H1 (cell line): ENCODE results near the gene ZNF771. TPM values are rescaled to one million over a fixed set of nuclear protein-coding genes. Genes with fewer than 3 reads are reported as not detected.

Experiments used
- CTCF ChIA-PET: fragments of 300-600 bp; sonication (Branson Sonifier 250); formaldehyde crosslinking; loops from one replicate; lab custom pipeline; 2021; ENCODE audit not compliant: partially characterized antibody; lab: Charles Lee
- POLR2A ChIA-PET: fragments of 300-600 bp; sonication (Branson Sonifier 250); formaldehyde crosslinking; loops from one replicate; lab custom pipeline; 2021; ENCODE audit warnings: inconsistent platforms; ENCODE audit not compliant: partially characterized antibody; lab: Charles Lee
- DNase-seq, 2 experiments: peaks; one replicate each; pipeline versions ENCODE4 v3.0.0 to v3.0.0-alpha.2; 2010 to 2022; ENCODE audit warnings: low spot score in 2 of 2, low read depth in 1 of 2, mixed read lengths in 1 of 2
- FAIRE-seq: peaks from 2 replicates; lab custom pipeline; 2011; peaks lifted over from hg19 to GRCh38; lab: Jason Lieb, UNC
- H2AFZ ChIP-seq: 2 replicates; pipeline ENCODE4 v1.8.1; 2012; ENCODE audit warnings: low read length, inconsistent platforms
- H2AK5ac ChIP-seq: 2 replicates; pipeline ENCODE4 v1.6.1; 2013; ENCODE audit warnings: low read depth, low read length
- H2BK120ac ChIP-seq: replicated peaks from 2 replicates; pipeline ENCODE3; 2013; ENCODE audit warnings: low read depth, low read length, inconsistent platforms
- H2BK12ac ChIP-seq: 2 replicates; pipeline ENCODE4 v1.6.1; 2013; ENCODE audit warnings: low read depth, low read length
- H2BK15ac ChIP-seq: 2 replicates; pipeline ENCODE4 v1.6.1; 2013; ENCODE audit warnings: low read length
- H2BK20ac ChIP-seq: 2 replicates; pipeline ENCODE4 v1.6.1; 2013; ENCODE audit warnings: low read length
- H2BK5ac ChIP-seq: 2 replicates; pipeline ENCODE4 v1.6.1; 2013; ENCODE audit warnings: low read depth, low read length
- H3K14ac ChIP-seq: 2 replicates; pipeline ENCODE4 v1.6.1; 2013; ENCODE audit warnings: inconsistent platforms; ENCODE audit not compliant: insufficient read length
- H3K18ac ChIP-seq: 2 replicates; pipeline ENCODE4 v1.6.1; 2013; ENCODE audit warnings: low read length; ENCODE audit errors: extremely low read depth
- H3K23ac ChIP-seq: 2 replicates; pipeline ENCODE4 v1.6.1; 2013; ENCODE audit warnings: inconsistent platforms; ENCODE audit not compliant: insufficient read length
- H3K23me2 ChIP-seq: 2 replicates; pipeline ENCODE4 v1.6.1; 2013; ENCODE audit warnings: low read depth, low read length
- H3K27ac ChIP-seq: 2 replicates; pipeline ENCODE4 v1.6.1; 2011; ENCODE audit warnings: low read depth, low read length, inconsistent platforms
- H3K27me3 ChIP-seq, 4 experiments: replicated peaks in 1 of 4; 1 replicate in 1 of 4; 2 replicates in 3 of 4; pipeline versions ENCODE4 v1.6.1 to v1.8.1; 2011 to 2013; ENCODE audit warnings: low read length in 3 of 4, mild to moderate bottlenecking in 3 of 4, inconsistent platforms in 2 of 4, mixed read lengths in 2 of 4, moderate library complexity in 1 of 4; ENCODE audit not compliant: control insufficient read depth in 3 of 4, insufficient read depth in 3 of 4; ENCODE audit errors: extremely low read depth in 1 of 4
- H3K36me3 ChIP-seq, 4 experiments: 2 replicates each; pipeline versions ENCODE4 v1.6.1 to v1.8.1; 2011 to 2013; ENCODE audit warnings: mild to moderate bottlenecking in 4 of 4, low read length in 3 of 4, moderate library complexity in 2 of 4, control low read depth in 1 of 4, inconsistent platforms in 1 of 4; ENCODE audit not compliant: insufficient read depth in 4 of 4, control insufficient read depth in 2 of 4
- H3K4ac ChIP-seq: replicated peaks from 2 replicates; pipeline ENCODE3; 2013; ENCODE audit warnings: low read length, low read depth, mixed read lengths, inconsistent platforms; ENCODE audit not compliant: insufficient read length
- H3K4me1 ChIP-seq, 4 experiments: replicated peaks in 1 of 4; 1 replicate in 1 of 4; 2 replicates in 3 of 4; pipeline versions ENCODE4 v1.6.1 to v1.8.1; 2011 to 2013; ENCODE audit warnings: low read length in 3 of 4, inconsistent platforms in 2 of 4, mixed read lengths in 1 of 4; ENCODE audit not compliant: insufficient read depth in 4 of 4, control insufficient read depth in 3 of 4
- H3K4me2 ChIP-seq, 2 experiments: 2 replicates each; pipeline versions ENCODE4 v1.6.1 to v1.8.1; 2011 to 2013; ENCODE audit warnings: low read depth in 2 of 2, low read length in 2 of 2, control low read depth in 1 of 2, inconsistent platforms in 1 of 2, mild to moderate bottlenecking in 1 of 2; ENCODE audit not compliant: insufficient read depth in 1 of 2
- H3K4me3 ChIP-seq, 4 experiments: fragments of 200-600, 300-600 bp in 1 of 4; sonication (generic), shearing (Covaris generic), sonication (Bioruptor Twin) in 1 of 4; 2 replicates each; pipeline versions ENCODE4 v1.5.1 to v1.8.1; 2011 to 2016; ENCODE audit warnings: low read length in 4 of 4, low read depth in 3 of 4, control low read depth in 2 of 4, inconsistent platforms in 2 of 4, mild to moderate bottlenecking in 2 of 4, mixed read lengths in 1 of 4, moderate library complexity in 1 of 4; ENCODE audit not compliant: insufficient read depth in 2 of 4; ENCODE audit errors: extremely low read depth in 1 of 4
- H3K56ac ChIP-seq: replicated peaks from 2 replicates; pipeline ENCODE3; 2013; ENCODE audit warnings: low read depth, mild to moderate bottlenecking, mixed read lengths, low read length, inconsistent platforms; ENCODE audit not compliant: insufficient read length
- H3K79me1 ChIP-seq: 2 replicates; pipeline ENCODE4 v1.6.1; 2013; ENCODE audit warnings: low read depth, low read length, control low read depth
- H3K79me2 ChIP-seq, 2 experiments: 2 replicates each; pipeline versions ENCODE4 v1.6.1 to v1.8.1; 2012 to 2013; ENCODE audit warnings: low read length in 2 of 2, mild to moderate bottlenecking in 2 of 2, inconsistent platforms in 1 of 2; ENCODE audit not compliant: insufficient read depth in 2 of 2, control insufficient read depth in 1 of 2
- H3K9ac ChIP-seq, 4 experiments: replicated peaks in 1 of 4; 1 replicate in 1 of 4; 2 replicates in 3 of 4; pipeline versions ENCODE4 v1.6.1 to v1.8.1; 2011 to 2013; ENCODE audit warnings: low read depth in 3 of 4, low read length in 3 of 4, control low read depth in 2 of 4, mild to moderate bottlenecking in 2 of 4, moderate library complexity in 2 of 4, inconsistent platforms in 1 of 4; ENCODE audit errors: extremely low read depth in 1 of 4
- H3K9me3 ChIP-seq, 2 experiments: 2 replicates each; pipeline versions ENCODE4 v1.6.1 to v1.8.1; 2012 to 2013; ENCODE audit warnings: mild to moderate bottlenecking in 2 of 2, moderate library complexity in 2 of 2, control low read depth in 1 of 2, inconsistent platforms in 1 of 2, low read depth in 1 of 2, low read length in 1 of 2, mixed read lengths in 1 of 2; ENCODE audit not compliant: insufficient read depth in 2 of 2
- H4K20me1 ChIP-seq, 2 experiments: replicated peaks in 1 of 2; 2 replicates each; pipeline versions ENCODE3 to v1.8.1; 2011 to 2013; ENCODE audit warnings: inconsistent platforms in 2 of 2, low read length in 2 of 2, mild to moderate bottlenecking in 1 of 2; ENCODE audit not compliant: insufficient read depth in 2 of 2, control insufficient read depth in 1 of 2
- H4K5ac ChIP-seq: 2 replicates; pipeline ENCODE4 v1.6.1; 2013; ENCODE audit warnings: low read length, low read depth, mixed read lengths, inconsistent platforms; ENCODE audit not compliant: insufficient read length
- H4K8ac ChIP-seq: 2 replicates; pipeline ENCODE4 v1.8.0; 2013; ENCODE audit warnings: mild to moderate bottlenecking, moderate library complexity, low read length, inconsistent platforms; ENCODE audit not compliant: insufficient read depth; ENCODE audit errors: extremely low read depth
- H4K91ac ChIP-seq: replicated peaks from 2 replicates; pipeline ENCODE3; 2013; ENCODE audit warnings: low read length, mixed read lengths, inconsistent platforms; ENCODE audit not compliant: insufficient read length
- BCL11A ChIP-seq, 2 experiments: IDR thresholded peaks; one replicate each; pipeline ENCODE4 v1.6.1; 2011; ENCODE audit warnings: low read depth in 2 of 2, low read length in 2 of 2, mild to moderate bottlenecking in 2 of 2
- BRCA1 ChIP-seq: IDR thresholded peaks from 2 replicates; pipeline ENCODE4 v1.6.1; 2012; ENCODE audit warnings: low read depth, low read length, improper control_type of control experiment
- CBX8 ChIP-seq: fragments of 300-800, 300-1000 bp; sonication (generic); IDR thresholded peaks from 2 replicates; pipeline ENCODE4 v1.7.1; 2016; ENCODE audit warnings: low read depth, low read length, borderline replicate concordance
- EGR1 ChIP-seq: IDR thresholded peaks from 2 replicates; pipeline ENCODE4 v1.6.1; 2011; ENCODE audit warnings: low read depth, low read length, borderline replicate concordance
- EP300 ChIP-seq, 2 experiments: IDR thresholded peaks; 1 replicate in 1 of 2; 2 replicates in 1 of 2; pipeline ENCODE4 v1.6.1; 2011 to 2012; ENCODE audit warnings: low read depth in 2 of 2, low read length in 2 of 2, mild to moderate bottlenecking in 2 of 2, borderline replicate concordance in 1 of 2, inconsistent platforms in 1 of 2, moderate library complexity in 1 of 2
- HDAC2 ChIP-seq, 2 experiments: fragments of 300-600 bp in 1 of 2; sonication (generic) in 1 of 2; IDR thresholded peaks; 2 replicates each; pipeline ENCODE4 v1.6.1; 2011 to 2012; ENCODE audit warnings: low read depth in 2 of 2, low read length in 2 of 2, mild to moderate bottlenecking in 2 of 2, moderate library complexity in 2 of 2, borderline replicate concordance in 1 of 2, inconsistent platforms in 1 of 2
- JUN ChIP-seq: IDR thresholded peaks from 2 replicates; pipeline ENCODE4 v1.6.1; 2011; ENCODE audit warnings: low read depth, mild to moderate bottlenecking, improper control_type of control experiment, low read length
- NANOG ChIP-seq: IDR thresholded peaks from 2 replicates; pipeline ENCODE4 v1.6.1; 2011; ENCODE audit warnings: low read length, low read depth, mild to moderate bottlenecking, inconsistent platforms; ENCODE audit not compliant: insufficient read depth, poor library complexity, severe bottlenecking
- POLR2A ChIP-seq, 2 experiments: IDR thresholded peaks; 1 replicate in 1 of 2; 2 replicates in 1 of 2; pipeline ENCODE4 v1.6.1; 2011; ENCODE audit warnings: low read depth in 2 of 2, low read length in 2 of 2, mild to moderate bottlenecking in 2 of 2; ENCODE audit errors: control extremely low read depth in 1 of 2
- POU5F1 ChIP-seq: IDR thresholded peaks from 2 replicates; pipeline ENCODE4 v1.6.1; 2011; ENCODE audit warnings: low read depth, mild to moderate bottlenecking, low read length, moderate library complexity
- SIX5 ChIP-seq: IDR thresholded peaks from 2 replicates; pipeline ENCODE4 v1.6.1; 2011; ENCODE audit warnings: mild to moderate bottlenecking, low read depth, low read length
- SP2 ChIP-seq: IDR thresholded peaks from 2 replicates; pipeline ENCODE4 v1.6.1; 2012; ENCODE audit warnings: mild to moderate bottlenecking, low read length, inconsistent platforms
- SUZ12 ChIP-seq: fragments of 200-600 bp; sonication (generic); IDR thresholded peaks from 2 replicates; pipeline ENCODE4 v1.6.1; 2012; ENCODE audit warnings: mild to moderate bottlenecking, inconsistent platforms, low read length, moderate library complexity, mixed read lengths
- TEAD4 ChIP-seq: IDR thresholded peaks from 2 replicates; pipeline ENCODE4 v1.6.1; 2012; ENCODE audit warnings: low read depth, low read length, inconsistent platforms, mixed read lengths
- YY1 ChIP-seq: IDR thresholded peaks from 2 replicates; pipeline ENCODE4 v1.6.1; 2011; ENCODE audit warnings: low read depth, mild to moderate bottlenecking, low read length
- WGBS, 2 experiments: shearing (Covaris generic) in 1 of 2; methylation state at CpG; one replicate each; pipeline versions ENCODE4 v1.1.6 to v1.1.7; 2013 to 2015; ENCODE audit warnings: low lambda C conversion rate in 2 of 2, mixed read lengths in 2 of 2, inconsistent platforms in 1 of 2, low coverage in 1 of 2, missing lambda C conversion rate in 1 of 2; ENCODE audit not compliant: insufficient replicate concordance in 2 of 2, insufficient coverage in 1 of 2, insufficient read length in 1 of 2; ENCODE audit errors: extremely low coverage in 1 of 2, missing lambda C conversion rate in 1 of 2; 5-methylcytosine and 5-hydroxymethylcytosine counted together
- polyA plus RNA-seq, 7 experiments: library from polyadenylated mRNA; depleted of rRNA in 3 of 7; stranded (reverse) in 5 of 7; unstranded in 2 of 7; fragments of >200 nt in 5 of 7; fragments of 200-250 nt in 2 of 7; gene quantifications; 1 replicate in 5 of 7; 2 replicates in 1 of 7; 4 replicates in 1 of 7; pipeline versions ENCODE4 v1.2.1 to v1.2.3, GENCODE V29; 2011 to 2013; ENCODE audit warnings: missing spikeins in 2 of 7, mixed read lengths in 2 of 7
- total RNA-seq: library from RNA; stranded (reverse); fragmentation: NEBNext Ultra II Directional; extraction: Animal tissue kit (Norgen Biotek cat#: 25700); gene quantifications from 2 replicates; pipeline ENCODE4 v1.2.1, GENCODE V29; 2021

The ZNF771 gene
- total and polyA plus RNA-seq, 2 of the 8 experiments (the other 6 are each of a cell fraction or from before 2014, with no cell fraction given), result 10.6 to 15.7 TPM

GRCh38 chr16:30449116-30449435, 41.7 kb downstream of the ZNF771 start:
- H3K23ac ChIP-seq, result no peak overlapping the region
- no peak overlapping the region for H2AK5ac ChIP-seq
- no peak overlapping the region for H4K8ac ChIP-seq
- peaks cover 6% of the 10 kb centered on the region for H3K23me2 ChIP-seq
- 80% methylated on average over 3 of the region's 3 CpGs; no CpG with 5 or more reads in 1 of the 2 experiments for WGBS, 2 experiments
- H4K5ac ChIP-seq, result no peak overlapping the region
- H3K79me1 ChIP-seq, result peaks cover 8% of the 10 kb centered on the region
- no peak overlapping the region for H3K4me3 ChIP-seq
- H3K36me3 ChIP-seq, result peaks cover 0 to 7% (median 0%) of the 10 kb centered on the region in 4 experiments; a peak in 1 of 8 replicates
- peaks cover 0 to 4% (median 1%) of the 10 kb centered on the region in 4 experiments; a peak in 1 of 7 replicates for H3K27me3 ChIP-seq
- H3K56ac ChIP-seq, result no peak overlapping the region
- no peak for DNase-seq
- H2AFZ ChIP-seq, result no peak overlapping the region
- H3K79me2 ChIP-seq, result peaks cover 0 to 9% of the 10 kb centered on the region in 2 experiments; a peak in 1 of 4 replicates
- no peak overlapping the region for H2BK12ac ChIP-seq
- no peak overlapping the region for H3K4ac ChIP-seq
- no peak overlapping the region for H3K14ac ChIP-seq
- H3K27ac ChIP-seq, result no peak overlapping the region
- H2BK5ac ChIP-seq, result no peak overlapping the region
- no peak overlapping the region for H3K18ac ChIP-seq
- H3K4me1 ChIP-seq, result peaks cover 0 to 7% (median 5%) of the 10 kb centered on the region in 4 experiments; a peak in 5 of 7 replicates
- POLR2A ChIA-PET, result interaction anchor here (0.7 kb wide), 1 partner anchor 23 kb away, joined by 3 read pairs; no protein-coding TSS in a partner anchor
- H4K91ac ChIP-seq, result no peak overlapping the region
- H4K20me1 ChIP-seq, result peaks cover 0 to 3% of the 10 kb centered on the region in 2 experiments
- no peak overlapping the region for H3K4me2 ChIP-seq
- CTCF ChIA-PET, result interaction anchor here (0.5 to 4.7 kb wide), 41 partner anchors 9 to 201 kb away, joined by 3 to 42 read pairs (median 4); partner anchors contain the start of genes DCTPP1, PRR14, ZNF689 and ZNF747
- no peak overlapping the region for H2BK120ac ChIP-seq
- no peak overlapping the region for H2BK15ac ChIP-seq
- no peak overlapping the region for H3K9ac ChIP-seq
- H3K9me3 ChIP-seq, result no peaks in the 10 kb centered on the region
- no peak for FAIRE-seq
- no peak overlapping the region for H2BK20ac ChIP-seq
- TF ChIP-seq SUZ12 (no peak), YY1 (no peak), NANOG (no peak), SIX5 (no peak), BCL11A (IDR thresholded peaks at IDR 0.05; ENCODE audit: low read depth in 2 of 2, low read length in 2 of 2) (no peak), POLR2A (IDR thresholded peaks at IDR 0.05; ENCODE audit: control extremely low read depth in 1 of 2, low read depth in 2 of 2, low read length in 2 of 2) (no peak), TEAD4 (no peak), CBX8 (no peak), JUN (no peak), POU5F1 (no peak), HDAC2 (IDR thresholded peaks at IDR 0.05; ENCODE audit: borderline replicate concordance in 1 of 2, low read depth in 2 of 2, low read length in 2 of 2) (no peak), EGR1 (no peak), BRCA1 (no peak), SP2 (no peak), EP300 (IDR thresholded peaks at IDR 0.05; ENCODE audit: borderline replicate concordance in 1 of 2, low read depth in 2 of 2, low read length in 2 of 2) (no peak)
